GM19467 (cell line): ENCODE measurements around the gene CST3.
"Not testable (repeated sequence)": the region's sequence is repeated elsewhere in the genome, so short reads cannot be mapped to it uniquely, and the experiment has no call there.

Experiments
- ATAC-seq: cut with Tn5 transposase; IDR thresholded peaks from one replicate; pipeline ENCODE4 v1.9.1; 2021; ENCODE audit warnings: mild to moderate bottlenecking, moderate library complexity; ENCODE audit not compliant: unreplicated experiment

CST3 gene

DNA sequence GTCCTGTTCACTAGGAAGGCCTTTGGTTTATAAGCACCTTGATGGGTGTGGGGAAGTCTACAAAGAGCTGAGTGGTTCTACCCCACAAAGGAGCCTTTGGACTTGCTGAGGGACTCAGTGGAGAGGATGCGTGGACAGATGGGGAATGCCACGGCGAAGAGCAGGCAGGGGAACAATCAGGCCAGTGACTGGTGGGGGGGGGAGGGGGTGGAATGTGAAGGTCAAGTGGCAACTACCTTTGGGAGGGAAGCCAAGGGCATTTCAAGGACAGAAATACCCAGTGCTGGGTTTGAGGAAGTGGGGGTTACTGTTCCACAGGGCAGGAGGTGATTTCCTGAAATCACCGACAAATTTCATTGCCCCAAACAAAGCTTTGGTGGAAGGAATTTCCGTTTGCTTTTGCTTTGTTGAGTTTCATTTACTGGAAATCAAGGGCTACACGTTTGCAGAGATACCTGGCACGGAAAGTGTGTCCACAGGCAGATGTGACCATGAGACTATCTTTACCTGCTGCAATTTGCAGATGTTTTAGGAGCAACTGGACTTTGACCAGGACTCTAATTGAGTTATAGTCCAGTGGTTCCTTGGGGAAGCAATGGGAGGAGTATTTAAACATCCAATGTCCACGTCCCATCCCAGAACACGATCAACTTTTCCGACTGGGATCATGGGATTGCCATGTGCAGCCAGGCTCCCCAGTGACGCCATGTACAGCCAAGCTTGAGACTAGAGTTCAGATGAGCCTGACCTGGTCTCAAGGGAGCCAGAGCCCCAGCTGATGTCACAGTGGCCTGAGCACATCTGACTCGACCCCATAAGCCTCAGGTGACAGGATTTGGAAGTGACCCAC, 8.0 kb downstream of the CST3 start:
- ATAC-seq, result no peak

DNA sequence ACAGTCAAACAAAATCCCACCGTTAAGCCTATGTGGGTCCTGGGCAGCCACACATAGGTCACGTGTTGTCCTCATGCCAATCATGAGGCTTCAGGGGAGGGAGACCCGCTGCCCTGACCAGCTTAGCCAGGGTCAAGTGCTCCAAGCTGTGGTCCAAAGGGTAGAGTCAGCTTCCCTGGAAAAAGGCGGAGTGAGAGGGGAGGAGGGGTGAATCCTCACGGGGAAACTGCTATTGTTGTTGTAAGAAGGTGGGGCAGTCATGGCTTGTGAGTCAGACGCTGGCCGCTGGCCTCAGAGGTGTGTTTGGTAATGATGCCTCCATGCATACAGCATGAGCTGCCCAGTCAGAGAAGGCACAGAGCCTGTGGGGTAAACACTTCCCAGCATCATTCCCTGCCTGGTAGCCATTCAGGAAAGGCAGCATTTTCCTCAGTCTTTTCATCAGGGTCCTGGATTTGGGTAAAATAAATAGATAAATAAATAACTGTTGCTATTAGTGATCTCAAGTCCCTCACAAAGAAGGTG, 8.7 kb downstream of the CST3 start:
- ATAC-seq, result no peak

DNA sequence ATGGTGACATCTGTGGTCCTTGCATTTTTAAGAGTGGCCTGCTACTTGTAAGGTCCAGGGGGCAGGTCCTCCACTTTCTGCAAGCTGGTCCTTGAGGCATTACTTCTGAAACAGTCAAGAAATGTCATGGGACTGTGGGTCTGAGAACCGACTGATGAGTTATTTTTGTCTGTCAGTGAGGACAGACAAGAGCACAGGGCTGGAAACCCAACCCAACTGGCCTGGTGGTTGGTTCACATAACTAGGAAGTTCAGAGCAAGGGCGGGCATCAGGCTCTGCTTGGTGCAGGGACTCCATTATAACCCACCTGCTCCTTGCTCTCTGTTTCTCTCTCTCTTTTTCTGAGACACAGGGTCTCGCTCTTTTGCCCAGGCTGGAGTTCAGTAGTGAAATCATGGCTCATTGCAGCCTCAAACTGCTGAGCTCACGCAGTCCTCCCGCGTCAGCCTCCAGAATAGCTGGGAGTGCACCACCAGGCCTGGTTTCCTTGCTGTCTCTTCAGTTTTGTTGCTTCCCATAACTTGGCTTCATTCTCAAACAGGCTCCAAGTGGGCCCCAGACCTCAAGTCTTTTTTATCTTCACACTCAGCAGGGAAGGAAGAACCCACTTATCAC, 9.2 kb downstream of the CST3 start:
- ATAC-seq, result no peak

DNA sequence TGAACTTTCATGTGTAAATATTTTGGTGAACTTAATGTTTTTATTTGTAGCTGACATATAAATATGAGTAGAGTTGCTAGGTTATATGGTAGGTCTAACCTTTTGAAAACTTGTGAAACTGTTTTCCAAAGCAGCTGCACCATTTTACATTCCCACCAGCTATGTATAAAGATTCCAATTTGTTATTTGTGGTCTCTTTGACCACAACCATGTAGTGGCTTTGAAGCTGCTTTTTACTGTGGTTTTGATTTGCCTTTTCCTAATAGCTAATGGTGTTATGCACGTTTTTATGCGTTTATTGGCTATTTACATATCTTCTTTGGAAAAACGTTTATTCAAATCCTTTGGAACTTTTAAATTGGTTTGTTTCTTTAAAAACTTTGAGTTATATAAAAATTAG, 10.3 kb downstream of the CST3 start:
- no peak for ATAC-seq

DNA sequence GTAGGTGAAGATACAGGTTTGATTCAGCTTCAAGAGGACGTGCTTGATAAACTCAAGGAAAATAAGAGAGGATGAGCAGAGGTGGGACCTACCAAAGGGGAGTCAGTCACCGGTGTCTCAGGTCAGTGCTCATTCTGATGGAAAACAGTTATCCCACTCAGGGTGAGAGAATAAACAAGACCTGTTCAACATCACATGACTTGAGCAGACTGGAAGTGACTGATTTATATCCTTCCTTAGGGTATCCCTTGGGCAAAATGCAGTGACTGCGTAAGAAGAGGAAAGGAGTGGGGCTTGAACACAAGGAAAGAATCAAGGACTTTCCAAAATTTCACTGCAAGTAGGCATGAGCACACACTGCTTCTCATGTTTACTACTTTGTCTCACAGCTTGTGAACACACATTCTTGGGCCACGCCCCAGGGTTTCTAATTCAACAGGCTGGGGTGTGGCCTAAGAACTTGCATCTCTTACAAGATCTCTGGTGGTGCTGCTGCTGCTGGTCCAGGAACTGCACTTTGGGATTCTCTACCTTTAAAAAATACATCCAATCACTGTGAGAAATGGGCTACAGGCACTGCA, 11.6 kb downstream of the CST3 start:
- ATAC-seq, result no peak

DNA sequence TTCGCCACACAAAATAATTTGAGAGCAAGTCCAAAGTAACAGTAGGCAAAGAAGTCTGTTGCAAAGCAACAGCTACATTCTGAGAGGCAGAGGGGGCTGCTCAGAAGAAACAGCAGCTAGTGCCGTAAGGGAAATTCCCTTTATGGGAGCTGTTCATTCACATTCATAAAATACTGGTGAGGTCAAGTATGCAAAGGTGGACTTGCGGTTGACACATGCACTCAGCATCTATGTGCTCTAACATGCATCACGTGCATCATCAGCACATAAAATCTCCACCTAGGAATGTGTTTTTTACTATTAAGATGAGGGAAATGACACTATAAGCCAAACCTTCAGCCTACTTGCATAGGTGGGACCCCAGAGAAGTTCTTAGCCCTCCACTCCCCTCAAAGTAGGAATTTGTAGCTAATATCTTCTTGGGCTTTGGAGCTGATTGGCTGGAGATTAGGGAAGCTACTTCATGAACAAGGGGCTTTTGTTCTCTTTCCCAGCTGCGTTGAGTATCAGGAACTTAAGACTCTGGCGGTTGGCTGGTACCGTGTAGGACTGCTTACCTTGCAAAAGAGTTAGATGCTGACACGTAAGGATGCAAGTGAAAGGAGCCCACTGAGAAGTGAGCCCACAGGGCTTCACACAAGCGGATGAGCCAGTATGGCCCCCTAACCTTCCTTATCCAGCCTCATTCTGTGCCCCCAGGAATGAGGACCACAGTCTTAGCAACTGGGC, 12.4 kb downstream of the CST3 start:
- no peak for ATAC-seq

DNA sequence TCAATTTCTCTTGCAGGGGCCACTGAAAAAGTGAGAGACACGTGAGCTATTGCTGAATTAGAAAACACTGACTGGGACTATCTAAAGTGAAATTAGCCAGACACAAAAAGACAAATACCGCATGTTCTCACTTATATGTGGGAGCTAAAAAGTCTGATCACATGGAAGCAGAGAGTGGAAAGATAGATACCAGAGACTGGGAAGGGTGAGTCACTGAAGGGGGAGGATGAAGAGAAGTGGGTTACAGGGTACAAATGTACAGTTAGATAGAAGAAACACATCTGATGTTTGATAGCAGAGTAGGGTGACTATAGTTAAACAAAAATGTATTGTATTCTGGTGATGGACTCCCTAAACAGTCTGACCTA, 13.4 kb downstream of the CST3 start:
- ATAC-seq, result no peak

DNA sequence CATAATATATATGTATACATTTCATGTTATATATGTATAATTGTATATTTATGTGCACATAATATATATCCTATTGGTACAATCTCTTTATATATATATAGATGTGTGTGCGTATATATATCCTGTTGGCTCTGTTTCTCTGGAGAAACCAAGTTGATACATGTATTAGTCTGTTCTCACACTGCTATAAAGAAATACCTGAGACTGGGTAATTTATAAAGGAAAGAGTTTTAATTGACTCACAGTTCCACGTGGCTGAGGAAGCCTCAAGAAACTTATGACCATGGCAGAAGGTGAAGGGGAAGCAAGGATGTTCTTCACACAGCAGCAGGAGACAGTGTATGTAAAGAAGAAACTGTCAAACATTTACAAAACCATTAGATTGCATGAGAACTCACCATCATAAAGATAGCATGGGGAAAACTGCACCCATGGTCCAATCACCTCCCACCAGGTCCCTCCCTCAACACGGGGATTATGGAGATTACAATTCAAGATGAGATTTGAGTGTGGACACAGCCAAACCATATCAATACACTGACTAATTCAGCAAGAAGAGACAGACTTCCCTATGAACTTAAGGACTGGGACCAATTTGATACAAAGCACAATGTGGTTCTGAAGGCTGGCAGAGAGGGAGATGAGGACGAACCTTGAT, 14.0 kb downstream of the CST3 start:
- no peak for ATAC-seq

DNA sequence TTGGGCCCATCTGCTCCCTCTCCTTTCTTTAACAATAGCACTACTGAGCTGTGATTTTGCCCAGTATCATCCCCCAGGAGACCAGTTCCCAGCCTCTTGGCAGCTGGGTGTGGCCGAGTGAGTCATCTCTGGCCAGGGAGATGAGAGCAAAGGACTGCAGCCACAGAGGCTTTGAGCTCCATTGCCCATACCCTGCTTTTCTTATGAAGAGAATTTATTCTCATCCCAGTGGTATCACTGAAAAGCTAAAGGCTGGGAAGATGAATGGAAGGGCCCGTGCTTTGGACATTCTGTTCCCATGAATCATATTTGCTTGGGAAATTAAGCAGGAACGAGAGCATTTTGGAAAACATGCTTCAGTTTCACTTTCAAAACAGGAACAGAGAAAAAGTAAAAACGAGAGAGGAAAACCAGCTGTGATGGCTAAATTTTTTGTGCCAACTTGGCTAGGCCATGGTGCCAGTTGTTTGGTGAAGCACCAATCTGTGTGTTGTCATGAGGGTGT, 14.9 kb downstream of the CST3 start:
- ATAC-seq, result no peak

DNA sequence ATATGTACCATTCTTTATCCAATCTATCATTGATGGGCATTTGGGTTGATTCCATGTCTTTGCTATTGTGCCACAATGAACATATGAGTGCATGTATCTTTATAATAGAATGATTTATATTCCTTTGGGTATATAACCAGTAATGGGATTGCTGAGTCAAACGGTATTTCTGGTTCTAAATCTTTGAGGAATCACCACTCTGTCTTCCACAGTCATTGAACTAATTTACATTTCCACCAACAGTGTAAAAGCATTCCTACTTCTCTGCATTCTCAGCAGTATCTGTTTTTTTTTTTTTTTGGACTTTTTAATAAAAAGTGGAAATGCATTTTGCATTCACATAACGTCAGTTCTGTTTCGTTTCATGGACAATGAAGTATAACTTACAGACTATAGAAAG, 15.4 kb downstream of the CST3 start:
- not testable (repeated sequence) for ATAC-seq

DNA sequence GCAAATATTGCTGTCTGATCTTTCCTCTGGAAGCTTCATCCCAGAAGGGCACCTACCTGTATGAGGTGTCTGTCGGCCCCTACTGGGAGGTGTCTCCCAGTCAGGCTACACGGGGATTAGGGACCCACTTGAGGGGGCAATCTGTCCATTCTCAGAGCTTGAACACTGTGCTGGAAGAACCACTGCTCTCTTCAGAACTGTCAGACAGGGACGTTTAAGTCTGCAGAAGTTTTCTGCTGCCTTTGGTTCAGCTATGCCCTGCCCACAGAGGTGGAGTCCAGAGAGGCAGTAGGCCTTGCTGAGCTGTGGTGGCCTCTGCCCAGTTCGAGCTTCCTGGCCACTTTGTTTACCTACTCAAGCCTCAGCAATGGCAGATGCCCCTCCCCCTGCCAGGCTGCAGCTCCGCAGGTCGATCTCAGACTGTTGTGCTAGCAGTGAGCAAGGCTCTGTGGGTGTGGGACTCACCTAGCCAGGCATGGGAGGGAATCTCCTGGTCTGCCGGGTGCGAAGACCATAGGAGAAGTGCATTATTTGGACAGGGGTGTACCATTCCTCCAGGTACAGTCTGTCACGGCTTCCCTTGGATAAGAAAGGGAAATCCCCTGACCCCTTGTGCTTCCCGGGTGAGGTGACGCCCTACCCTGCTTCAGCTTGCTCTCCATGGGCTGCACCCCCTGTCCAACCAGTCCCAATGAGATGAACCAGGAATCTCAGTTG, 16.9 kb downstream of the CST3 start:
- not testable (repeated sequence) for ATAC-seq

DNA sequence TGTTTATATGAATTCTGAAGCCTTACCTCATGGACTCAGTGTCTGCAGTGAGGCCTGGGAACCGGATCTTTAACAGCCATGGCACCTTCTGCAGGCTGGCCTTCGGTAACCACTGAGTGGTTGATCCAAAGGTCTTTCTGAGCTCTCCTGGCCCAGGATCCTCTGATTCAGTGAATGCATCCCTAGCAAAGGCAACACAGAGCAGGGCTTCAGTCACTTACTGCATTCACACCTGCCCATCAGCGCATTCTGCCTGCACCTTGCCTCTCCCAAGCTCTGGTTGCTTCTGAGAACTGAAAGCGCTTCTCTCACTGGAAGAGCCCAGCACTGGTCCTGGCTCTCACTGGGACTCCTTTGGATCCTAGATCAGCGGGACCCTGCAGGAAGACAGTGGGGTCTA, 23.6 kb downstream of the CST3 start:
- no peak for ATAC-seq

DNA sequence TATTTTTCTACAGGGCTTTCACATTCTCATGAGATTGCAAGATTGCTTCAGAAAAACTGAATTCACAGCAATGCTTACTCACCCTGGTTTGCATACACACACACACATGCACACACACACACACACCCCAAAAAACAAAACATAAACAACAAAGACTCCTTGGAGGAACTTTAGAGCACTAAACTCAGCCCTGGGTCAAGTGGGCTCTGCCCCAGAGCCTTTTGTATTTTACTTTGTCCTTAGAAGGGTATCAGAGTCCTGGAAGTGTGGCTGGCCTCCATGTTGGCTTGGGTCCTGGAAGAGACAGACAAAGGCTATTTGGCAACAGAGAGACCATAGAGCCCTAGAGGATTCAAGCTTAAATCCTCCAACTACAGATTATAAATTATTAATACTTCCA, 24.1 kb downstream of the CST3 start:
- ATAC-seq, result no peak

DNA sequence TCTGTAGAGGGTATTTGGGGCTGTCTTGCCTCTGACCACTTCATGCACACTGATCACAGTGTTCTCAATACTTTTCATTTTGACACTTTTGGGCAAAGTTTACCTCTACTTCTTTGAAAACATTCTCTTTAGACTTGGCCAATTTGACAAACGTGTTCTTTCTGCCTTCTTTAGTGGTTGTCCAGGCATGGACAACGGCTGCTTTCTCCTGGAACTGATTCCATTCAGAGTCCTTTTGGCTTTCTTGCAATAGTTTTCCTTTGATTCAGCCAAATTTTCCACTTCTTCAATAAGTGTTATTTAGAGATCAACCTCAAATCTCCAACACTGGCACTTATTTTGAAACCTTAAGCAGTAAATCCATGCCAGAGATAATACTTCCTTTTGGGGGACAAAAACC, 25.4 kb downstream of the CST3 start:
- ATAC-seq, result no peak

DNA sequence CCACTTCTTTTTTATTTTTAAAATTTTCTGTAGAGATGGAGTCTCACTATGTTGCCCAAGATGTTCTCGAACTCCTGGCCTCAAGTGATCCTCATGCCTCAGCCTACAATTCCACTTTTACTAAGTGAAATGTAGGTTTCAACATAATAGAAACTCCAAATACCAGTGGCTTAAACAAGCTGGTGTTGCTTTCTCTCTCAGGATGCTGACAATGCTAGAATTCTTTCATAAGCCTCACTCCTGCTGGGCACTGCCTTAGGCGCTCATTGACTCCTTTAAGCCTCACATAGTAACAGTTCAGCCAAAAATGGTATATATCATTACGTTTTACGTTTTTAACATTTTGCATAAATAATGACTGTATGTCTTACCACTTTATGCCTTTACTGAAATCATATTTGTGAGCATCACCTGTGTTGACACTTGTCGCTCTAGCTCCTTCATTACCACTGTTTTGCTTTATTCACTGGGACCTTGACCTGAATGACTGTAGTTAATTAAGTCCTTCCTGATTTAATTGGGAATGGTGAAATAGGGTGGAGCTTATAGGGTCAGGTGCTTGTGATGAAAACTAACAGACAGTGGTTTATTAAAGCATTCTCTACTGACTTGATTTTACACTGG, 28.2 kb downstream of the CST3 start:
- no peak for ATAC-seq

DNA sequence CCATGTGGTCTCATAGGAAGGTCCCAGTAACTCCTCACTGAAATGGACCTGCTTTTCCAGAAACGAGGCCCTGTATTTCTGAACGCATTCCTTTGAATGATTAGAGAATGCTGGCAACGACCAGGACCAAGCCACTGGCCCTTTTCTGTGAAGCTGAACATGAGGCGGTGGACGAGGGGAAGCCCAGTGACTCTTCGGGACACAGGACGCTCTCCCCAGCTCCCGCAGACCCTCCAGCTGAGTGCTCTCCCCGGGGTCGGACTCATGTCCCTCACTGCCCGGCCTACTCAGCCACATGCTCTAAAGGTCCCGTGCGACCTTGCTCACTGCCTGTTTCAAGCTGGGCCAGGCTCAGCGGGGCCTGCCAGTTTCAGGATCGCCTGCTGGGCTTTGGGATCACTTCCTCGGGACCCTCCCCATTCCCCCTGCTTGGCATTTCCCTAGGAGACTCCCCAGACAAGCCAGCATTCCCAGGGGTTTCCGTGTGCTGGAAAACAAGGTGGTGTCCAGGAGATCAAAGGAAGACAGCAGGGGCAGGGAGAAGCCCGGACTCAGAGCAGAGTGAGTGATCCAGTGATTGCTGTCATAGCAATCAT, 29.4 kb downstream of the CST3 start:
- ATAC-seq, result no peak

DNA sequence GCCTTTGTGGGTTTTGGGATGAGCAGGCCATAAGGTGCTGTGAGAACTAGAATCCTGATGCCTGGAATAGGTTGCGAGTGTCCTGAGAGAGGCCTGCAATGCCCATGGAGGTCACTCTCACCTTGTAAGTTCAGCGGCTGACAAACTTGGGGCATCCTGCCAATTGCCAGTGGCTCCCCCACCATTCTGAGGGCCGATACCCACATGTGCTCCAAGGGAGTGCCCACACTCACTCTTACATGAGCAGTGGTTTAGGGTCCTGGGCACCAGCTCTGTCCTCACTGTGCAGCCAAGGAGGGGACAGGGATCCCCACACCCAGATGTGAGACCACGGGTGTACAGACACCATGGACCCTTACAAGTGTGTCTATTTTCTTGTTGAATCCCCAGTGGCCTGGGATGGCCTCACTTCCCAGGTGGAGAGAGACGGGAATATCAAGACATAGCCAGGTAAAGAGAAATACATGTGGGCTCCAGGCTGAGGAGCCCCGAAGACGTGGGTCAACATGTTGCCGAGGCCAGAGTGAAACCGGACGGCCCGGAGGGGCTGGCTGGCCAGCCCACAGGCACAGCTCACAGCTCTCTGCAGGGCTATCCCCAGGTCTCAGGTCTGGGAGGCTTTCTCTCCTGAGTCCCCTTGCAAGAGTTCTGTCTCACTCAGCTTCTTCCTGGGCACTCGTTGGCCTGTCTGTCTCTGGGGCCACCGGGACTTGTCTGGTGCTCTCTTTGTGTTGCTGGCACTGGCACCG, 30.1 kb downstream of the CST3 start:
- no peak for ATAC-seq

DNA sequence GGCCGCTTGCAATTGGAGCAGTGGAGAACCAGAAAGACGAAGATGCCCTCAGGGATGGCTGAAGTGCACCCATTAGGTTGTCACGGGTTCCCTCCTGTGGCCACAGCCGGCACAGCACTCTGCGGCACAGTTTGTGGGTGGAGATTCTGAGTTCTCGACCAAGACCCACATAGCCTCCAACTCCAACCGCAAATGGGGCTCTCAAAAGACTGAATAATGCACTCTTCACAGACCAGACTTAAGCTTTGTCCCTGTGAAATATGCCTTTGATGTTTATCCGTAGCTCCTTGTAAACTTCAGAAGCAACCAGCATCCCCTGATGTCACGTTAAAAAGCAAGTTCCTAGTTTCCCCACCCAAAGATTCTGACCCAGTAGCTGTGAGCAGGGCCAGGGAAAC, 31.1 kb downstream of the CST3 start:
- ATAC-seq, result peak; percentile 85
